Effector memory CD4-positive, alpha-beta T cell (primary cell): ENCODE data around the gene PLEKHA7.

ENCODE experiments used
- DNase-seq, 3 donors: peaks; one replicate each; pipeline ENCODE4 v3.0.0-alpha.2; 2020
- H3K27ac ChIP-seq: 2 replicates; pipeline ENCODE4 v1.7.0; 2013; ENCODE audit warnings: mild to moderate bottlenecking, low read length, moderate library complexity; ENCODE audit not compliant: insufficient read depth, poor library complexity, severe bottlenecking
- H3K27me3 ChIP-seq: replicated peaks from 2 replicates; pipeline ENCODE4 v1.7.0; 2013; ENCODE audit warnings: mild to moderate bottlenecking, low read length; ENCODE audit not compliant: insufficient read depth, control insufficient read depth, poor library complexity, severe bottlenecking
- H3K36me3 ChIP-seq: 2 replicates; pipeline ENCODE4 v1.7.0; 2013; ENCODE audit warnings: mild to moderate bottlenecking, low read length, moderate library complexity; ENCODE audit not compliant: control insufficient read depth, insufficient read depth
- H3K4me1 ChIP-seq: 2 replicates; pipeline ENCODE4 v1.7.0; 2013; ENCODE audit warnings: low read length, mild to moderate bottlenecking; ENCODE audit not compliant: control insufficient read depth, insufficient read depth, poor library complexity, severe bottlenecking
- H3K4me3 ChIP-seq: 2 replicates; pipeline ENCODE4 v1.7.0; 2013; ENCODE audit warnings: low read length, low read depth, mild to moderate bottlenecking; ENCODE audit not compliant: insufficient read depth, poor library complexity, severe bottlenecking
- H3K9me3 ChIP-seq: 2 replicates; pipeline ENCODE4 v1.7.0; 2013; ENCODE audit warnings: mild to moderate bottlenecking, low read length, moderate library complexity; ENCODE audit not compliant: control insufficient read depth

Gene PLEKHA7

DNA sequence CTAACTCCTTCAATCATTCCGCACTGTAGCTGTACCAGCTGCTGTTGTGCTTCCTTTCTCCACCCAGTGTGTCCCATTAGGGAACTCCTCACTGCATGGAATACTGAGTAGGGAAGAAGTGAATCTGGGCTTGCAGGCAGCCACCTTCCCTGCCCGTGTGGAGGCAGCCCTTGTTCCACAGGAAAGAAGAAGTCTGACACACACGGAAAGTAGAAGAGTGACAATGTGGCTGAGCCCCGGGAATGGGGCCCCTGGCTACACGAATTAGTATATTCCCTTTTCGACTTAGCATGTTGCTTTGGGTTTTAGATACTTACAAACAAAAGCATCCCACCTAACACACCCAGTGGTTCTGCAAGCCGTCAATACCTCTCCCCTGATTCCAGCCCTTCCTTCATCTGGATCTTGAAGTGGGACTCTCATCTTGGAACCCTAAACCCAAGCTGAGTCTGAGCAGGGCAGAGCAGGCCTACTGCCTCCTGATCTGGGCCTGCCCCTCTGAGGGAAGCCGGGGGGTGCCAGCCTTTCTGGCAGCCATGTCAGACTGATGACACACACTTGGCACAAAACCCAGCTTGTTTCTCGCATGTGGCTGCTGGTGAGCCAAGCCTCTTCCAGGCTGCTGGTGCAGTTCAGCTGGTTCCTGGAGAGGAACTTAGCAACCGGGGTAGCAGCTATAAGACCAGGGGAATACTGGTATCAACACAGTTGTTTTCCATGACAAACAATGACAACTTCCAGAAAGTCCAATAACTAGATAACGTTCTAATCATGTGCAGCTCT lies 204.1 kb downstream of the PLEKHA7 start:
- DNase-seq = no peak
- no peaks in the 10 kb centered on the region for H3K36me3 ChIP-seq
- H3K4me3 ChIP-seq = no peak overlapping the region
- no peaks in the 10 kb centered on the region for H3K9me3 ChIP-seq
- H3K27ac ChIP-seq = no peak overlapping the region
- H3K4me1 ChIP-seq = no peaks in the 10 kb centered on the region
- H3K27me3 ChIP-seq = no peaks in the 10 kb centered on the region

DNA sequence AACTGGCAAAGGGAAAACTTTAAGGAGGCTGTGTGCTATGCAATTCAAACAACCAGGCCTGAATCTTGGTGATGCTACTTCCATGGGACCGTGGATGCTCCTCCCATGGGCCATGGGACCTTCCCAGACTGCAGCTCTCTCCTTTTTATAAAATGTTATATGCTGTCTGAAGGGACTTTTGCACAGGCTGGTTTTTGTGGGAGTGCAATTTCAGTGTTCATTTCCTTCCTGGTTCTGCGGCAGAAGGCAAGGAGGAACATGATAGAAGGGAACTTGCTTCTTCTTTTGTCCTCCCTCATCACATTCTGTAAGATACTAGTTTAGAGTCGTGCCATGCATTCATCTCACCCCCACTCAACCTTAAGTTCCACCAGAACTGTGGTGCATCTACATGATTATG lies 206.9 kb downstream of the PLEKHA7 start:
- Histone ChIP-seq H3K9me3 (no peaks in the 10 kb centered on the region), H3K36me3 (no peaks in the 10 kb centered on the region), H3K4me3 (no peak overlapping the region), H3K27me3 (no peaks in the 10 kb centered on the region), H3K27ac (no peak overlapping the region), H3K4me1 (no peaks in the 10 kb centered on the region)
- DNase-seq = no peak

GRCh38 chr11:16806791-16807190 lies 207.4 kb downstream of the PLEKHA7 start:
- no peak overlapping the region for H3K4me3 ChIP-seq
- no peaks in the 10 kb centered on the region for H3K4me1 ChIP-seq
- no peaks in the 10 kb centered on the region for H3K36me3 ChIP-seq
- H3K27me3 ChIP-seq = no peaks in the 10 kb centered on the region
- no peak overlapping the region for H3K27ac ChIP-seq
- no peak for DNase-seq
- H3K9me3 ChIP-seq = no peaks in the 10 kb centered on the region

- no peaks in the 10 kb centered on the region for H3K9me3 ChIP-seq
- H3K27ac ChIP-seq = no peak overlapping the region
- H3K4me3 ChIP-seq = no peak overlapping the region
- H3K36me3 ChIP-seq = no peaks in the 10 kb centered on the region
- no peaks in the 10 kb centered on the region for H3K4me1 ChIP-seq
- no peaks in the 10 kb centered on the region for H3K27me3 ChIP-seq
- no peak for DNase-seq
Measured at GRCh38 chr11:16805938-16806337, 208.3 kb downstream of the PLEKHA7 start.

GRCh38 chr11:16804104-16804947 lies 209.9 kb downstream of the PLEKHA7 start:
- Histone ChIP-seq H3K36me3 (no peaks in the 10 kb centered on the region), H3K4me1 (no peaks in the 10 kb centered on the region), H3K27me3 (no peaks in the 10 kb centered on the region), H3K4me3 (no peak overlapping the region), H3K9me3 (no peaks in the 10 kb centered on the region), H3K27ac (no peak overlapping the region)
- no peak for DNase-seq

DNA sequence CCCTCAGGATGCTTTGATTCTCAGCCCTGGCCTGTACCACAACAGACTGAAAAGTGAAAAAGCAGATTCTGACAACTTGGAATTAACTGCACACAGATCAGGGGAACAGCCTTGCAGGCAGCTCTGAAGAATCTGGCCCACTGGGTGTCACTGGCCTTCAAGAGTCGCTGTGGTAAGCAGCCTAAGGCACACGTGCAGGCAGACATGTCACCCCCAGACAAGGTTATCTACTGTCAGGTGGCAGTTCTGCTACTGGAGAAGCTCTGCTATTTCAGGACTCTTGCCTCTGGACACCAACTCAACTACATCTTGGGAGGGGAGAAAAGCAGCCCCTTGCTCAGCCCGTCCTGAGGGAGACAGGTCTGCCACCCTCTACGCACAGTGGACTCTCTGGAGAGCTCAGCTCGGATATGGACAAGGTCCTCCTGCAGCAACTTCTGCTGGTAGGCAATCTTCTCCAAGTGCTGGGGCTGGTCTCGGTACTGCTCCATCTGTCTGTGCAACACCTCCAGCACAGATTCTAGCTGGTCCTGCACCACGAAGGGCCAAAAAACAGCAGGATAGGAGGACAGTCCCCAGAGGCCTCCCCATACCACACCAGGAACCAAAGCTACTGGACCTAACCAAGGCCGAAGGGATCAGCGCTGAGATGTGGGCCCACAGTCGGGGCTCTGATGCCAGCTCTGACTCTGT lies 212.8 kb downstream of the PLEKHA7 start:
- no peak for DNase-seq
- Histone ChIP-seq H3K36me3 (no peaks in the 10 kb centered on the region), H3K4me1 (no peaks in the 10 kb centered on the region), H3K9me3 (no peaks in the 10 kb centered on the region), H3K27ac (no peak overlapping the region), H3K27me3 (no peaks in the 10 kb centered on the region), H3K4me3 (no peak overlapping the region)

- Histone ChIP-seq H3K9me3 (no peaks in the 10 kb centered on the region), H3K4me1 (no peaks in the 10 kb centered on the region), H3K27me3 (no peaks in the 10 kb centered on the region), H3K27ac (no peak overlapping the region), H3K36me3 (no peaks in the 10 kb centered on the region), H3K4me3 (no peak overlapping the region)
- DNase-seq = no peak
Measured at GRCh38 chr11:16800382-16800781, 213.8 kb downstream of the PLEKHA7 start.

DNA sequence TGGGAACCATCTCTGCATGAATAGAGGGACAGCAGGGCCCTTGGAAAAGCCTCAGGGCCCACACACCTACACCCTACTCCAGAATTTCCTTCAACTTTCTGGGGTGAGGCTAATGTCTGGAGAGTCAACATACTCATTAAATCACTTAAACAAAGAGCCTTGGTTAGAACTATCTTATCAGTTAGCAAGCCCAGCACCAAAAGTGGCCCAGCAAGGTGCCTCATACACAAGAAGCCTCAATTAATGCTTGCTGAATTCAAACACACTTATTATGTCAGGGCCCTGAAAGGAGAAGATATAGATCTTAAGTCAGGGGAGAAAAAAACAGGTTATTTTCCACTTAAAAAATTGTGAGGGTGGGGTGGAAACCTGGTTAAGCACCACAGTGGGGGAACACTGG lies 214.3 kb downstream of the PLEKHA7 start:
- Histone ChIP-seq H3K9me3 (no peaks in the 10 kb centered on the region), H3K36me3 (no peaks in the 10 kb centered on the region), H3K4me3 (no peak overlapping the region), H3K4me1 (peaks cover 2% of the 10 kb centered on the region), H3K27ac (no peak overlapping the region), H3K27me3 (no peaks in the 10 kb centered on the region)
- no peak for DNase-seq

GRCh38 chr11:16799221-16799620 lies 215.0 kb downstream of the PLEKHA7 start:
- Histone ChIP-seq H3K27me3 (no peaks in the 10 kb centered on the region), H3K27ac (no peak overlapping the region), H3K9me3 (no peaks in the 10 kb centered on the region), H3K36me3 (no peaks in the 10 kb centered on the region), H3K4me1 (peaks cover 2% of the 10 kb centered on the region), H3K4me3 (no peak overlapping the region)
- DNase-seq = no peak

- no peaks in the 10 kb centered on the region for H3K36me3 ChIP-seq
- H3K4me3 ChIP-seq = no peak overlapping the region
- DNase-seq = no peak
- H3K27me3 ChIP-seq = no peaks in the 10 kb centered on the region
- H3K9me3 ChIP-seq = no peaks in the 10 kb centered on the region
- no peak overlapping the region for H3K27ac ChIP-seq
- H3K4me1 ChIP-seq = peaks cover 2% of the 10 kb centered on the region
Measured at GRCh38 chr11:16797776-16798175, 216.4 kb downstream of the PLEKHA7 start.
